ENCODE data around the gene ZNRD2. TPM values are rescaled to one million over a fixed set of nuclear protein-coding genes. Genes with fewer than 3 reads are reported as not detected.

The ZNRD2 gene
- total RNA-seq, 1 experiment from 2014 or later: 70.9 TPM

DNA sequence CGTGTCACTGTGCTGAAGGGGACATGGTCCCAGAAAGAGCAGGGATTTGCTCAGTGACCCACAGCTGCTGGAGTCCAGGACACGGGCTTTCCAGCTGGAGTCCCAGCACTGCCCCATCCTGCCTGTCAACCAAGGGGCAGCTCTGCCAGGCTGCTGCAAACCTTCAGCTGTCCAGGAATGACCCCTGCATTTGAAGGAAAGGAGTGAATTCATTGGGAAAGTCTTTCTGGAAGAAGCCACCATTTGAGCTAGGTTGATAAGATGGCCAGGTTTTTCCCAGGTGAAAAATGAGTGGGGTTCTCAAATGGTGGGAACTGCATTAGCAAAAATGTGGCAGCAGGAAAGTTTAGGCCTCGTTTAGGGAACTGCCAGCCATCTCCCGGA is 16.0 kb downstream of the ZNRD2 start:
- ChIA-PET CTCF (interaction anchor here (0.7 to 13.8 kb wide), 11 partner anchors 7 to 195 kb away, joined by 3 to 311 read pairs (median 6); partner anchors contain the start of genes FAM89B, MAP3K11, PCNX3 and SIPA1), POLR2A (interaction anchor here (1.2 to 1.7 kb wide), 5 partner anchors 11 to 33 kb away, joined by 3 to 6 read pairs (median 3); partner anchors contain the start of genes EHBP1L1, FAM89B and ZNRD2)
- H3K36me3 Mint-ChIP-seq: no peaks in the 10 kb centered on the region
- H3K4me1 Mint-ChIP-seq: peaks cover 28% of the 10 kb centered on the region
- peak overlapping the region; percentile 29 for H3K4me3 Mint-ChIP-seq
- ATAC-seq (no peak), DNase-seq (ENCODE audit: low spot score) (no peak)
- H3K27ac Mint-ChIP-seq: peak overlapping the region; percentile 25; the same call in 1 of the 2 replicates
- TF ChIP-seq, protein P1, sequence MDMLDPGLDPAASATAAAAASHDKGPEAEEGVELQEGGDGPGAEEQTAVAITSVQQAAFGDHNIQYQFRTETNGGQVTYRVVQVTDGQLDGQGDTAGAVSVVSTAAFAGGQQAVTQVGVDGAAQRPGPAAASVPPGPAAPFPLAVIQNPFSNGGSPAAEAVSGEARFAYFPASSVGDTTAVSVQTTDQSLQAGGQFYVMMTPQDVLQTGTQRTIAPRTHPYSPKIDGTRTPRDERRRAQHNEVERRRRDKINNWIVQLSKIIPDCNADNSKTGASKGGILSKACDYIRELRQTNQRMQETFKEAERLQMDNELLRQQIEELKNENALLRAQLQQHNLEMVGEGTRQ (CRISPR knock-in tag; IDR thresholded peaks at IDR 0.05): no peak
- TF ChIP-seq ZNF671 (CRISPR knock-in tag; IDR thresholded peaks at IDR 0.05) (no peak), HMGA2 (CRISPR knock-in tag; IDR thresholded peaks at IDR 0.05) (no peak), TP53 (CRISPR knock-in tag; IDR thresholded peaks at IDR 0.05) (no peak), OVOL2 (CRISPR knock-in tag; IDR thresholded peaks at IDR 0.05; ENCODE audit: borderline replicate concordance) (no peak)
- TF ChIP-seq, protein P2, sequence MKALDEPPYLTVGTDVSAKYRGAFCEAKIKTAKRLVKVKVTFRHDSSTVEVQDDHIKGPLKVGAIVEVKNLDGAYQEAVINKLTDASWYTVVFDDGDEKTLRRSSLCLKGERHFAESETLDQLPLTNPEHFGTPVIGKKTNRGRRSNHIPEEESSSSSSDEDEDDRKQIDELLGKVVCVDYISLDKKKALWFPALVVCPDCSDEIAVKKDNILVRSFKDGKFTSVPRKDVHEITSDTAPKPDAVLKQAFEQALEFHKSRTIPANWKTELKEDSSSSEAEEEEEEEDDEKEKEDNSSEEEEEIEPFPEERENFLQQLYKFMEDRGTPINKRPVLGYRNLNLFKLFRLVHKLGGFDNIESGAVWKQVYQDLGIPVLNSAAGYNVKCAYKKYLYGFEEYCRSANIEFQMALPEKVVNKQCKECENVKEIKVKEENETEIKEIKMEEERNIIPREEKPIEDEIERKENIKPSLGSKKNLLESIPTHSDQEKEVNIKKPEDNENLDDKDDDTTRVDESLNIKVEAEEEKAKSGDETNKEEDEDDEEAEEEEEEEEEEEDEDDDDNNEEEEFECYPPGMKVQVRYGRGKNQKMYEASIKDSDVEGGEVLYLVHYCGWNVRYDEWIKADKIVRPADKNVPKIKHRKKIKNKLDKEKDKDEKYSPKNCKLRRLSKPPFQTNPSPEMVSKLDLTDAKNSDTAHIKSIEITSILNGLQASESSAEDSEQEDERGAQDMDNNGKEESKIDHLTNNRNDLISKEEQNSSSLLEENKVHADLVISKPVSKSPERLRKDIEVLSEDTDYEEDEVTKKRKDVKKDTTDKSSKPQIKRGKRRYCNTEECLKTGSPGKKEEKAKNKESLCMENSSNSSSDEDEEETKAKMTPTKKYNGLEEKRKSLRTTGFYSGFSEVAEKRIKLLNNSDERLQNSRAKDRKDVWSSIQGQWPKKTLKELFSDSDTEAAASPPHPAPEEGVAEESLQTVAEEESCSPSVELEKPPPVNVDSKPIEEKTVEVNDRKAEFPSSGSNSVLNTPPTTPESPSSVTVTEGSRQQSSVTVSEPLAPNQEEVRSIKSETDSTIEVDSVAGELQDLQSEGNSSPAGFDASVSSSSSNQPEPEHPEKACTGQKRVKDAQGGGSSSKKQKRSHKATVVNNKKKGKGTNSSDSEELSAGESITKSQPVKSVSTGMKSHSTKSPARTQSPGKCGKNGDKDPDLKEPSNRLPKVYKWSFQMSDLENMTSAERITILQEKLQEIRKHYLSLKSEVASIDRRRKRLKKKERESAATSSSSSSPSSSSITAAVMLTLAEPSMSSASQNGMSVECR (CRISPR knock-in tag; IDR thresholded peaks at IDR 0.05; ENCODE audit: borderline replicate concordance): no peak
- TF ChIP-seq, protein P3, sequence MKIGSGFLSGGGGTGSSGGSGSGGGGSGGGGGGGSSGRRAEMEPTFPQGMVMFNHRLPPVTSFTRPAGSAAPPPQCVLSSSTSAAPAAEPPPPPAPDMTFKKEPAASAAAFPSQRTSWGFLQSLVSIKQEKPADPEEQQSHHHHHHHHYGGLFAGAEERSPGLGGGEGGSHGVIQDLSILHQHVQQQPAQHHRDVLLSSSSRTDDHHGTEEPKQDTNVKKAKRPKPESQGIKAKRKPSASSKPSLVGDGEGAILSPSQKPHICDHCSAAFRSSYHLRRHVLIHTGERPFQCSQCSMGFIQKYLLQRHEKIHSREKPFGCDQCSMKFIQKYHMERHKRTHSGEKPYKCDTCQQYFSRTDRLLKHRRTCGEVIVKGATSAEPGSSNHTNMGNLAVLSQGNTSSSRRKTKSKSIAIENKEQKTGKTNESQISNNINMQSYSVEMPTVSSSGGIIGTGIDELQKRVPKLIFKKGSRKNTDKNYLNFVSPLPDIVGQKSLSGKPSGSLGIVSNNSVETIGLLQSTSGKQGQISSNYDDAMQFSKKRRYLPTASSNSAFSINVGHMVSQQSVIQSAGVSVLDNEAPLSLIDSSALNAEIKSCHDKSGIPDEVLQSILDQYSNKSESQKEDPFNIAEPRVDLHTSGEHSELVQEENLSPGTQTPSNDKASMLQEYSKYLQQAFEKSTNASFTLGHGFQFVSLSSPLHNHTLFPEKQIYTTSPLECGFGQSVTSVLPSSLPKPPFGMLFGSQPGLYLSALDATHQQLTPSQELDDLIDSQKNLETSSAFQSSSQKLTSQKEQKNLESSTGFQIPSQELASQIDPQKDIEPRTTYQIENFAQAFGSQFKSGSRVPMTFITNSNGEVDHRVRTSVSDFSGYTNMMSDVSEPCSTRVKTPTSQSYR (CRISPR knock-in tag; IDR thresholded peaks at IDR 0.05): no peak
- TF ChIP-seq, protein P4, sequence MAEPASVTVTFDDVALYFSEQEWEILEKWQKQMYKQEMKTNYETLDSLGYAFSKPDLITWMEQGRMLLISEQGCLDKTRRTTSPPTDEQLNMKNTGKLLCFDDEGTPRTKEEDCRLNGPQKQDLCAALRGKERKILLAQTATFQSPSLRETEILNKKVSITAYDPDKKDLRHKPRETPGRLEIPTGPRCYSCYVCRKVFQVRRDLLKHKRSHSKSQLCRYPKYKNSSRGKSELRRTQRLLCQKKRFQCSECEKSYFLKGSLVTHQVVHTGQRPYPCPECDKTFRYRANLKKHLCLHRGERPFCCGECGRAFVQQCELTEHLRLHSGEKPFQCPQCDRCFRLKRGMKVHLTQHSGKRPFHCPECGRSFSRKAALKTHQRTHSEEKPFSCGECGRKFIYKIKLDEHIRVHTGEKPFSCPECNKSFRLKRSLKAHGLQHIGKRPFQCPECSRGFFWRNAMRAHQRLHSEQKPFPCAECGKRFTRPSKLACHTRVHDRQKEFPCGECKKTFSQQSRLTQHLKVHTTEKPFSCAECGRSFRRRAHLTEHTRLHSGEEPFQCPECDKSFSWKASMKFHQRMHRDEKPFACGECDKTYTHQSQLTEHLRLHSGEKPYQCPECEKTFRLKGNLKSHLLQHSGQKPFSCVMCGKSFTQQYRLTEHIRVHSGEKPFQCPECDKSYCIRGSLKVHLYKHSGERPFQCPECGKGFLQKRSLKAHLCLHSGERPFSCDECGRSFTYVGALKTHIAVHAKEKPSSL (CRISPR knock-in tag; conservative IDR thresholded peaks at IDR 0.05): no peak
- TF ChIP-seq, protein P5, sequence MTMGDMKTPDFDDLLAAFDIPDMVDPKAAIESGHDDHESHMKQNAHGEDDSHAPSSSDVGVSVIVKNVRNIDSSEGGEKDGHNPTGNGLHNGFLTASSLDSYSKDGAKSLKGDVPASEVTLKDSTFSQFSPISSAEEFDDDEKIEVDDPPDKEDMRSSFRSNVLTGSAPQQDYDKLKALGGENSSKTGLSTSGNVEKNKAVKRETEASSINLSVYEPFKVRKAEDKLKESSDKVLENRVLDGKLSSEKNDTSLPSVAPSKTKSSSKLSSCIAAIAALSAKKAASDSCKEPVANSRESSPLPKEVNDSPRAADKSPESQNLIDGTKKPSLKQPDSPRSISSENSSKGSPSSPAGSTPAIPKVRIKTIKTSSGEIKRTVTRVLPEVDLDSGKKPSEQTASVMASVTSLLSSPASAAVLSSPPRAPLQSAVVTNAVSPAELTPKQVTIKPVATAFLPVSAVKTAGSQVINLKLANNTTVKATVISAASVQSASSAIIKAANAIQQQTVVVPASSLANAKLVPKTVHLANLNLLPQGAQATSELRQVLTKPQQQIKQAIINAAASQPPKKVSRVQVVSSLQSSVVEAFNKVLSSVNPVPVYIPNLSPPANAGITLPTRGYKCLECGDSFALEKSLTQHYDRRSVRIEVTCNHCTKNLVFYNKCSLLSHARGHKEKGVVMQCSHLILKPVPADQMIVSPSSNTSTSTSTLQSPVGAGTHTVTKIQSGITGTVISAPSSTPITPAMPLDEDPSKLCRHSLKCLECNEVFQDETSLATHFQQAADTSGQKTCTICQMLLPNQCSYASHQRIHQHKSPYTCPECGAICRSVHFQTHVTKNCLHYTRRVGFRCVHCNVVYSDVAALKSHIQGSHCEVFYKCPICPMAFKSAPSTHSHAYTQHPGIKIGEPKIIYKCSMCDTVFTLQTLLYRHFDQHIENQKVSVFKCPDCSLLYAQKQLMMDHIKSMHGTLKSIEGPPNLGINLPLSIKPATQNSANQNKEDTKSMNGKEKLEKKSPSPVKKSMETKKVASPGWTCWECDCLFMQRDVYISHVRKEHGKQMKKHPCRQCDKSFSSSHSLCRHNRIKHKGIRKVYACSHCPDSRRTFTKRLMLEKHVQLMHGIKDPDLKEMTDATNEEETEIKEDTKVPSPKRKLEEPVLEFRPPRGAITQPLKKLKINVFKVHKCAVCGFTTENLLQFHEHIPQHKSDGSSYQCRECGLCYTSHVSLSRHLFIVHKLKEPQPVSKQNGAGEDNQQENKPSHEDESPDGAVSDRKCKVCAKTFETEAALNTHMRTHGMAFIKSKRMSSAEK (CRISPR knock-in tag; IDR thresholded peaks at IDR 0.05; ENCODE audit: borderline replicate concordance): no peak
- TF ChIP-seq, protein P6, sequence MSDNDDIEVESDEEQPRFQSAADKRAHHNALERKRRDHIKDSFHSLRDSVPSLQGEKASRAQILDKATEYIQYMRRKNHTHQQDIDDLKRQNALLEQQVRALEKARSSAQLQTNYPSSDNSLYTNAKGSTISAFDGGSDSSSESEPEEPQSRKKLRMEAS (CRISPR knock-in tag; IDR thresholded peaks at IDR 0.05): no peak
- TF ChIP-seq, protein P7, sequence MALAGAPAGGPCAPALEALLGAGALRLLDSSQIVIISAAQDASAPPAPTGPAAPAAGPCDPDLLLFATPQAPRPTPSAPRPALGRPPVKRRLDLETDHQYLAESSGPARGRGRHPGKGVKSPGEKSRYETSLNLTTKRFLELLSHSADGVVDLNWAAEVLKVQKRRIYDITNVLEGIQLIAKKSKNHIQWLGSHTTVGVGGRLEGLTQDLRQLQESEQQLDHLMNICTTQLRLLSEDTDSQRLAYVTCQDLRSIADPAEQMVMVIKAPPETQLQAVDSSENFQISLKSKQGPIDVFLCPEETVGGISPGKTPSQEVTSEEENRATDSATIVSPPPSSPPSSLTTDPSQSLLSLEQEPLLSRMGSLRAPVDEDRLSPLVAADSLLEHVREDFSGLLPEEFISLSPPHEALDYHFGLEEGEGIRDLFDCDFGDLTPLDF (CRISPR knock-in tag; IDR thresholded peaks at IDR 0.05): no peak
- peaks cover 80% of the 10 kb centered on the region for H3K27me3 Mint-ChIP-seq (ENCODE audit: low read depth)
- no peaks in the 10 kb centered on the region for H3K9me3 Mint-ChIP-seq
